ENCODE measurements around the gene OR2AG1.

The OR2AG1 gene
- 0 reads per million in 2 experiments for total RNA-seq

- no peak for DNase-seq (ENCODE audit: low read depth)
Measured at GRCh38 chr11:6782720-6783119, at the start of gene OR2AG1. OR2AG1 (plus strand) TSS chr11:6783020; CDS start chr11:6785038, 2,018 bp downstream.

GRCh38 chr11:6733326-6734275, 49.2 kb upstream of the OR2AG1 start:
- DNase-seq (ENCODE audit: low read depth) = peak; percentile 12

- DNase-seq (ENCODE audit: low read depth) = no peak
Measured at GRCh38 chr11:6734616-6735015, 48.2 kb upstream of the OR2AG1 start.

- DNase-seq (ENCODE audit: low read depth) = no peak
Measured at GRCh38 chr11:6735306-6735705, 47.5 kb upstream of the OR2AG1 start.

GRCh38 chr11:6736495-6737121, 46.2 kb upstream of the OR2AG1 start:
- DNase-seq (ENCODE audit: low read depth) = no peak

- DNase-seq (ENCODE audit: low read depth) = peak; percentile 51
Measured at GRCh38 chr11:6737872-6738466, 44.9 kb upstream of the OR2AG1 start.

- no peak for DNase-seq (ENCODE audit: low read depth)
Measured at GRCh38 chr11:6738590-6738989, 44.2 kb upstream of the OR2AG1 start.

GRCh38 chr11:6742260-6742659, 40.6 kb upstream of the OR2AG1 start:
- DNase-seq (ENCODE audit: low read depth) = no peak

- no peak for DNase-seq (ENCODE audit: low read depth)
Measured at GRCh38 chr11:6745018-6745417, 37.8 kb upstream of the OR2AG1 start.

GRCh38 chr11:6745465-6746015, 37.3 kb upstream of the OR2AG1 start:
- DNase-seq (ENCODE audit: low read depth) = no peak

- DNase-seq (ENCODE audit: low read depth) = peak; percentile 9
Measured at GRCh38 chr11:6746086-6746618, 36.7 kb upstream of the OR2AG1 start.

GRCh38 chr11:6746626-6747025, 36.2 kb upstream of the OR2AG1 start:
- DNase-seq (ENCODE audit: low read depth) = no peak

- DNase-seq (ENCODE audit: low read depth) = no peak
Measured at GRCh38 chr11:6747097-6747668, 35.6 kb upstream of the OR2AG1 start.

- peak; percentile 13 for DNase-seq (ENCODE audit: low read depth)
Measured at GRCh38 chr11:6755303-6755952, 27.4 kb upstream of the OR2AG1 start.

GRCh38 chr11:6755953-6756347, 26.9 kb upstream of the OR2AG1 start:
- no peak for DNase-seq (ENCODE audit: low read depth)

GRCh38 chr11:6757373-6757967, 25.4 kb upstream of the OR2AG1 start:
- DNase-seq (ENCODE audit: low read depth) = peak; percentile 38

GRCh38 chr11:6771926-6772893, 10.6 kb upstream of the OR2AG1 start, which contains the start of gene OR2AG2:
OR2AG2 (minus strand) TSS chr11:6771976; CDS start chr11:6768957, 3,019 bp downstream.
- no peak for DNase-seq (ENCODE audit: low read depth)

- no peak for DNase-seq (ENCODE audit: low read depth)
Measured at GRCh38 chr11:6778518-6778917, 4.3 kb upstream of the OR2AG1 start.

GRCh38 chr11:6780829-6781228, 2.0 kb upstream of the OR2AG1 start:
- DNase-seq (ENCODE audit: low read depth) = no peak
